ENCODE data around the gene PYY.

DNA sequence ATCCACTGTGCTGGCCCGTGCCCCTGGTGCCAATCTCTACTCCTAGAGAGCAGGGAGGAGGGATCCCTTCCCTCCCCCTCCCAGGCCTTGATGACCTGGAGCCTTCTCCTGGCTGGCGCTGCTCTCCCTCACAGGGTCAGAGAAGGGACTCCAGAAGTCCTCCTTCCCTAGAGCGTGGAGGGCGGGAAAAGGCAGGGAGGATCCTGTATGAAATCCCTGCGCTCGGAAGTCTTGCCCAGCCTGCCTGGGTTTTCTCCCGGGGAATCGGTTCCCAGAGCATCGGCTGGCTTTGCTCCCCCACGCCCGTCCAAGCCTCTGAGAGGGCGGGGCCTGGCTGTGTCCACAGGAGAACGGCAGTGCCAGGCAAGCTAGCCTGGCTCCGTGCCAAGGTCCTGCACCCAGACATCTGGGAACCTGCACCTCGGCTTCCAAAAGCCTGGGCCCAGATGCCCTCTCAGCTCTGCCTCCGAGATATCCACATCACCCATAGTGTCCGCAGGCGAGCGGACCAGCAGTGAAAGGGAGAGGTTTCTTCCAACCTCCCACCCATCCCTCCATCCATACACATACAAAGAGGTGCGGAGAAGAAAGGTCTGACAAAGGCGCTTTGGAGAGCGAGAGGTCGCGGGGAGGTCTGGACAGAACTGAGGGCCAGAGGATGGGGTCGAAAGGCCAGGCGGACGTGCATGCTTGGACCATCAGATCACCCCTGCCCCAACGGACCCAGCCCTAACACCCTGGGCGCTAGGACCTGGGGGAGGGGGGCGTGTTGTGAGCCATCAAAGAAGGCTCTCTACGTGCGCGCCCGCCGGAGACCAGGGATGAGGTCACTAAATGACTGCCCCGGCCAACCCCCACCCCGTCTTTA lies 47.5 kb downstream of the PYY start:
- TF ChIP-seq, protein P1, sequence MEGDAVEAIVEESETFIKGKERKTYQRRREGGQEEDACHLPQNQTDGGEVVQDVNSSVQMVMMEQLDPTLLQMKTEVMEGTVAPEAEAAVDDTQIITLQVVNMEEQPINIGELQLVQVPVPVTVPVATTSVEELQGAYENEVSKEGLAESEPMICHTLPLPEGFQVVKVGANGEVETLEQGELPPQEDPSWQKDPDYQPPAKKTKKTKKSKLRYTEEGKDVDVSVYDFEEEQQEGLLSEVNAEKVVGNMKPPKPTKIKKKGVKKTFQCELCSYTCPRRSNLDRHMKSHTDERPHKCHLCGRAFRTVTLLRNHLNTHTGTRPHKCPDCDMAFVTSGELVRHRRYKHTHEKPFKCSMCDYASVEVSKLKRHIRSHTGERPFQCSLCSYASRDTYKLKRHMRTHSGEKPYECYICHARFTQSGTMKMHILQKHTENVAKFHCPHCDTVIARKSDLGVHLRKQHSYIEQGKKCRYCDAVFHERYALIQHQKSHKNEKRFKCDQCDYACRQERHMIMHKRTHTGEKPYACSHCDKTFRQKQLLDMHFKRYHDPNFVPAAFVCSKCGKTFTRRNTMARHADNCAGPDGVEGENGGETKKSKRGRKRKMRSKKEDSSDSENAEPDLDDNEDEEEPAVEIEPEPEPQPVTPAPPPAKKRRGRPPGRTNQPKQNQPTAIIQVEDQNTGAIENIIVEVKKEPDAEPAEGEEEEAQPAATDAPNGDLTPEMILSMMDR (IDR thresholded peaks at IDR 0.05; ENCODE audit: low read length) = no peak
- TF ChIP-seq EZH2 (optimal IDR thresholded peaks at IDR 0.05; ENCODE audit: low read depth, low read length) (no peak), EZH2phosphoT487 (IDR thresholded peaks at IDR 0.05; ENCODE audit: low read length) (no peak)
